Heart left ventricle (tissue), 13 donors: ENCODE measurements around the gene KIF26B.

ENCODE experiments used
- POLR2A ChIP-seq, 2 donors: fragments of 450-650 bp; IDR thresholded peaks; one replicate each; pipeline ENCODE4 v1.6.1; 2017; ENCODE audit warnings: antibody characterized with exemption in 2 of 2, mild to moderate bottlenecking in 2 of 2, moderate library complexity in 2 of 2
- TF ChIP-seq, protein P1 (sequence below), 12 donors: fragments of 200-600 bp; sonication (generic) in 4 of 12; IDR thresholded peaks; one replicate each; pipeline versions ENCODE4 v1.5.0 to v1.8.0; 2018 to 2022; ENCODE audit warnings: antibody characterized with exemption in 12 of 12, mild to moderate bottlenecking in 5 of 12
- donor health status: ischemic (EF 13 %, LVEDD 7.1; RV severe dilation, severe dysfunction).
- donor health status: DM: no; HTN: yes; CAD: no.
- donor health status: DM: no; HTN: no; CAD: no.
- donor health status: ischemic (EF 25% LVEDD 6.9; RV normal size, moderate dysfunction).
- donor health status: ischemic (EF 25% LVEDD 5.7; RV mildly dilated, moderate dysfunction).
- donor health status: ischemic (EF 35%, LVEDD 5.7; RV mildly dilated, moderate dysfunction).
- donor health status: nonischemic (EF 11% LVEDD 7.7; RV severe dilation, severe dysfunction).
- donor health status: DM: yes; HTN: yes; CAD: no.
- donor health status: PGD.
- donor health status: ischemic (EF 29% LVEDD 5.4; RV normal size, mild dysfunction).
- donor health status: nonischemic (EF 23%, LVEDD 6.1; RV moderate dilation, normal function).

DNA sequence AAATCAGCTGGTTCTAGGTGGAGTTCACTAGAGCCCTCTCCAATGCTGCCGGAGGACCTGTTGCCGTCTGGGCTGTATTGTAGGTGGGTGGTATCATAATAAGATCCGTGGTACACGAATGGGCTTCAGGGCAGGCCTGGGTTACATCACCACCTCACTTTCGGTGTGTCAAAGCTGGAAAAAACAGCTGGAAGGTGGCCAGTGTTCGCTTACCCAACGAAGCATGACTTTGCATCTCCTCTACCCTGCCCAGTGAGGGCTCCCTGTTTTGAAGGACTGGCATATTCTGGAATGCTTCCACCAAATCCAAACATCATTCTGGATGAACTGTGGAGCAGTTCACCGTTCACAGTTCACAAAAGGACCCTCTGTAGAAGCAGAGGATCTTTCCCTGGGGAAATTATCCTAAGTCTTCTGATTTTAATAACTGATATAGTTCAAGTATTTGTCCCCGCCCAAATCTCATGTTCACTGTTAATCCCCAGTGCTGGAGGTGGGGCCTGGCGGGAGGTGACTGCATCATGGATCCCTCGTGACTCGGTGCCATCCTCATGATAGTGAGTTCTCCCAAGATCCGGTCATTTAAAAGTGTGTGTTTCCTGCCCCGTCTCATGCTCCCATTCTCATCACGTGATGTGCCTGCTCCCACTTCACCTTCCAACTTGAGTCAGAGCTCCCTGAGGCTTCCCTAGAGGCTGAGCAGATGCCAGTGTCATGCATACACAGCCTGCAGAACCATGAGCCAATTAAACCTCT, 429.0 kb downstream of the KIF26B start:
- TF ChIP-seq POLR2A (IDR thresholded peaks at IDR 0.05), result no peak
- TF ChIP-seq, protein P1, sequence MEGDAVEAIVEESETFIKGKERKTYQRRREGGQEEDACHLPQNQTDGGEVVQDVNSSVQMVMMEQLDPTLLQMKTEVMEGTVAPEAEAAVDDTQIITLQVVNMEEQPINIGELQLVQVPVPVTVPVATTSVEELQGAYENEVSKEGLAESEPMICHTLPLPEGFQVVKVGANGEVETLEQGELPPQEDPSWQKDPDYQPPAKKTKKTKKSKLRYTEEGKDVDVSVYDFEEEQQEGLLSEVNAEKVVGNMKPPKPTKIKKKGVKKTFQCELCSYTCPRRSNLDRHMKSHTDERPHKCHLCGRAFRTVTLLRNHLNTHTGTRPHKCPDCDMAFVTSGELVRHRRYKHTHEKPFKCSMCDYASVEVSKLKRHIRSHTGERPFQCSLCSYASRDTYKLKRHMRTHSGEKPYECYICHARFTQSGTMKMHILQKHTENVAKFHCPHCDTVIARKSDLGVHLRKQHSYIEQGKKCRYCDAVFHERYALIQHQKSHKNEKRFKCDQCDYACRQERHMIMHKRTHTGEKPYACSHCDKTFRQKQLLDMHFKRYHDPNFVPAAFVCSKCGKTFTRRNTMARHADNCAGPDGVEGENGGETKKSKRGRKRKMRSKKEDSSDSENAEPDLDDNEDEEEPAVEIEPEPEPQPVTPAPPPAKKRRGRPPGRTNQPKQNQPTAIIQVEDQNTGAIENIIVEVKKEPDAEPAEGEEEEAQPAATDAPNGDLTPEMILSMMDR (IDR thresholded peaks at IDR 0.05), result no peak
